Measurements from ENCODE around the gene AGFG2.

DNA sequence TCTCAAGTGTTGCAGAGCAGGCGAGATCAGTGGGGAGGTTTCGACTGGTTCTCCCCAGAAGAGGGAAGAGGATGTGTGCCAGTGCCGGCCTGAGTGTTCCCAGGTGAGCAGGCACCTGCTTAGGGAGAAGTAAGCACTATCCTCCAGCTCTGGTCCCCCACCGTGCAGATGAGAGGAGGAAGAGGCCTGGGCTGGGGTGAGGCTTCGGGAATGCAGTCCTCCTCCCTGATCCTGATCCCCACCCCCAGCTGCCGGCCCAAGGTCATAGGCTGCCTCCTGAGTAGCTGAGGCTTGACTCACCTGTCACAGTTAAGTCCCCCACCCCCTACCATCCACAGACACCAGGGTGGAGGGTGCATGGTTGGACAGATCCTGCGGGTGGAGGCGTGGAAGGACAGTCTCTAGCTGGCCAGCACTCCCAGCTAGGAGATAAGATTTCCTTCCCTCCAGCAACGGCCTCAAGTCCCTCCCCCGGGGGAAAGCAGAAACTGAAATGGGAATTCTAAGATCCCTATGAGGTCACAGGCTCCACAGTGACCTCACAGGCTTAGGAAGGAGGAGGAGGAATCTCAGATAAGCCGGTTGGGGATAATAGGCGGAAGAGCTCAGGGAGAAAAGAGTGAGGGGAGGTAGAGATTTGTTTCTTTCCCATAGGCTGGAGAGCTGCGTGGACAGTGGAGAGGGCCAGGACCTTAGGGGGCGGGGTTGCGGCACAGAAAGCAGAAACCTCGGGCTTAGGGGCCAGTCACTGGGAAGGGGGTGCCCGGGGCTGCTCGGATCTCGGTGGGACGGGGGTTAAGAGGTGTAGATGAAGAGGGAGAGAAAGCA is 45.9 kb downstream of the AGFG2 start:
- TF ChIP-seq CTCF (IDR thresholded peaks at IDR 0.05), result no peak
- TF ChIP-seq EZH2phosphoT487 (IDR thresholded peaks at IDR 0.05), result no peak

Data from neural progenitor cell (in vitro differentiated cells).